Esophagus squamous epithelium (tissue), 5 donors: ENCODE results near the gene HS2ST1. TPM values are rescaled to one million over a fixed set of nuclear protein-coding genes. Genes with fewer than 3 reads are reported as not detected.

Experiments used
- DNase-seq: peaks from one replicate; lab custom pipeline; 2025; lab: John Stamatoyannopoulos, UW
- H3K27ac ChIP-seq, 4 donors: fragments of 200-600 bp; sonication (generic); one replicate each; pipeline ENCODE4 v1.5.1; 2016 to 2019; ENCODE audit warnings: mild to moderate bottlenecking in 1 of 4
- H3K27me3 ChIP-seq, 4 donors: fragments of 200-600 bp; sonication (generic); 1 replicate in 3 of 4; 2 replicates in 1 of 4; pipeline versions ENCODE4 v1.5.1 to v1.6.0; 2017 to 2021; ENCODE audit warnings: antibody characterized with exemption in 1 of 4
- H3K36me3 ChIP-seq, 3 donors: fragments of 200-600 bp; sonication (generic); one replicate each; pipeline ENCODE4 v1.5.1; 2016 to 2019
- H3K4me1 ChIP-seq, 3 donors: fragments of 200-600 bp; sonication (generic); one replicate each; pipeline ENCODE4 v1.5.1; 2017 to 2019
- H3K4me3 ChIP-seq, 4 donors: fragments of 200-600 bp; sonication (generic); 1 replicate in 3 of 4; 2 replicates in 1 of 4; pipeline ENCODE4 v1.5.1; 2016 to 2019; ENCODE audit warnings: mild to moderate bottlenecking in 2 of 4, moderate library complexity in 1 of 4
- H3K9me3 ChIP-seq, 3 donors: fragments of 200-600 bp; sonication (generic); one replicate each; pipeline ENCODE4 v1.5.1; 2016 to 2019
- POLR2A ChIP-seq, 4 donors: fragments of 450-650 bp; IDR thresholded peaks; one replicate each; pipeline ENCODE4 v1.6.1; 2017; ENCODE audit warnings: antibody characterized with exemption in 4 of 4, mild to moderate bottlenecking in 4 of 4, moderate library complexity in 3 of 4
- WGBS, 2 donors: methylation state at CpG; one replicate each; pipeline ENCODE4 v1.1.5; 2018; 5-methylcytosine and 5-hydroxymethylcytosine counted together
- intact Hi-C: fragments of 100-400 bp; cut with DNase I; formaldehyde crosslinking; loops from one replicate; pipeline ENCODE4 v1.15.0; 2022
- total RNA-seq, 4 donors: library from RNA; depleted of rRNA; stranded (reverse); fragments of >200 nt; gene quantifications; one replicate each; pipeline ENCODE4 v1.1.0, GENCODE V29; 2016
- TF ChIP-seq, protein P1 (sequence below), 6 experiments: fragments of 450-650 bp in 4 of 6; fragments of 200-600 bp in 2 of 6; sonication (generic) in 2 of 6; IDR thresholded peaks; one replicate each; pipeline ENCODE4 v1.5.1; 2016 to 2019; ENCODE audit warnings: antibody characterized with exemption in 6 of 6, mild to moderate bottlenecking in 4 of 6, moderate library complexity in 4 of 6
- donor health status: DM: yes; HTN: yes; CAD: no.

Gene HS2ST1
- total RNA-seq, 4 donors from 2014 or later: 5.3 to 10.5 (median 9.1) TPM

DNA sequence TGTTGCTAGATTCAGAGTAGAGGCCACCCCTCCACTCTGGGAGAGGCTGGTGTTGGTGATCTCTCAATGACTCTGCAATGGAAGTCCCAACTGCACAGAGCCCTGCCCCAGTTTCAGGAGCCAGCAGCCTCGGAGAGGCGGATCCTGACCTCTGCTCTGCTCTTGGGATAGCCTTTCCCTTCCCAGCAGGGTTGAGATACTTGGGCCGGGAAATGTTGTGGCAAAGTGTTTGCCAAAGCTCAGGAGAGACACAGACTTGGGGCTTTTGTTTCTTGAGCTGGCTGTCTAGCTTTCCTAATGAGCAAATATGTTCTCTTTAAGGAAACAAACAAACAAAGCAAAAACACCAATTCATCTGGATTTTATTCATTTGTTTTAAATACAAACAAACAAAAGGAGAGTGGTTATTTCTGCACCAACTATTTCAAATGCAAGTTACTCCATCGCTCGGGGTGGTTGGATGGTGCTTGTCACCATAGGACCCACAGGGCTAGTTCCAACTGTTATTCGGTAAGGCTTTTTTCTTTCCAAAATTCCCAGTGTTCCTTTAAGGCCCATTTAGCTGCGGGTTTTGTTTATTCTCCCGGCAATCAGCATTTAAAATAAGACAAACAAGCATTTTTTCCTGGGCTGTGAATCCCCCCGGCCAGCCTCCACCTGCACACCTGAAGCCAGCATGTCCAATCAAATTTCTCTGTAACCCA lies 220.3 kb downstream of the HS2ST1 start:
- DNase-seq: no peak
- TF ChIP-seq POLR2A (IDR thresholded peaks at IDR 0.05): no peak
- TF ChIP-seq, protein P1, sequence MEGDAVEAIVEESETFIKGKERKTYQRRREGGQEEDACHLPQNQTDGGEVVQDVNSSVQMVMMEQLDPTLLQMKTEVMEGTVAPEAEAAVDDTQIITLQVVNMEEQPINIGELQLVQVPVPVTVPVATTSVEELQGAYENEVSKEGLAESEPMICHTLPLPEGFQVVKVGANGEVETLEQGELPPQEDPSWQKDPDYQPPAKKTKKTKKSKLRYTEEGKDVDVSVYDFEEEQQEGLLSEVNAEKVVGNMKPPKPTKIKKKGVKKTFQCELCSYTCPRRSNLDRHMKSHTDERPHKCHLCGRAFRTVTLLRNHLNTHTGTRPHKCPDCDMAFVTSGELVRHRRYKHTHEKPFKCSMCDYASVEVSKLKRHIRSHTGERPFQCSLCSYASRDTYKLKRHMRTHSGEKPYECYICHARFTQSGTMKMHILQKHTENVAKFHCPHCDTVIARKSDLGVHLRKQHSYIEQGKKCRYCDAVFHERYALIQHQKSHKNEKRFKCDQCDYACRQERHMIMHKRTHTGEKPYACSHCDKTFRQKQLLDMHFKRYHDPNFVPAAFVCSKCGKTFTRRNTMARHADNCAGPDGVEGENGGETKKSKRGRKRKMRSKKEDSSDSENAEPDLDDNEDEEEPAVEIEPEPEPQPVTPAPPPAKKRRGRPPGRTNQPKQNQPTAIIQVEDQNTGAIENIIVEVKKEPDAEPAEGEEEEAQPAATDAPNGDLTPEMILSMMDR (IDR thresholded peaks at IDR 0.05): no peak
- H3K9me3 ChIP-seq: no peaks in the 10 kb centered on the region
- peaks cover 0 to 44% (median 7%) of the 10 kb centered on the region in 3 donors for H3K4me1 ChIP-seq
- WGBS, 2 donors: 56 to 64% methylated on average over 7 to 8 of the region's 9 CpGs
- no peak overlapping the region for H3K4me3 ChIP-seq
- intact Hi-C loops: loop anchor here (10.0 kb wide), 1 partner anchor 150 kb away; no protein-coding TSS in a partner anchor
- no peaks in the 10 kb centered on the region for H3K36me3 ChIP-seq
- peak overlapping the region in 2 of 4 donors; percentile 35 to 40 for H3K27ac ChIP-seq
- peaks cover 0 to 7% (median 0%) of the 10 kb centered on the region in 4 donors for H3K27me3 ChIP-seq

DNA sequence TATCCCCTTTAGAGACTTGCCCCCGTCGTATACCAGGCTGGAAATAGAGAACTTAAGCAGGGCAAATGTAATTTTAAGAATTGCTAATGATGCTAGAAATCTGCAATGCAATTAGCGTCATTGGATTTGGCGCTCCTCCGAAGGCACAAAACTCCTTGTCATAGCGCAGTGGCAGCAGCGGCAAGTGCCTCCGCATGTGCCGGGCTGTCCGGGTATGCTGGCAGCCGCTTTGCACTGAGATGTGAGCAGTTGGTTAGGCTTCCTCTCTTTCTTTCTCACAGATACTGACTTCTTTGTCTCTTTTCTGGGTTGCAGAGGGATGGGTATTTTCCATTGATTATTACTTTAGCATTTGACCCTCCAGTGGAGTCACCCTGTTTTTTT lies 220.9 kb downstream of the HS2ST1 start:
- Histone ChIP-seq H3K27me3 (peaks cover 0 to 7% (median 0%) of the 10 kb centered on the region in 4 donors), H3K4me3 (no peak overlapping the region), H3K9me3 (no peaks in the 10 kb centered on the region), H3K4me1 (peaks cover 0 to 39% (median 7%) of the 10 kb centered on the region in 3 donors), H3K36me3 (no peaks in the 10 kb centered on the region), H3K27ac (peak overlapping the region in 2 of 4 donors; percentile 35 to 40)
- 92 to 95% methylated on average over 11 of the region's 11 CpGs for WGBS, 2 donors
- DNase-seq: no peak
- intact Hi-C loops: loop anchor here (10.0 kb wide), 1 partner anchor 149 kb away; no protein-coding TSS in a partner anchor
- no peak for TF ChIP-seq POLR2A (IDR thresholded peaks at IDR 0.05)
- TF ChIP-seq, protein P1 (IDR thresholded peaks at IDR 0.05): no peak

DNA sequence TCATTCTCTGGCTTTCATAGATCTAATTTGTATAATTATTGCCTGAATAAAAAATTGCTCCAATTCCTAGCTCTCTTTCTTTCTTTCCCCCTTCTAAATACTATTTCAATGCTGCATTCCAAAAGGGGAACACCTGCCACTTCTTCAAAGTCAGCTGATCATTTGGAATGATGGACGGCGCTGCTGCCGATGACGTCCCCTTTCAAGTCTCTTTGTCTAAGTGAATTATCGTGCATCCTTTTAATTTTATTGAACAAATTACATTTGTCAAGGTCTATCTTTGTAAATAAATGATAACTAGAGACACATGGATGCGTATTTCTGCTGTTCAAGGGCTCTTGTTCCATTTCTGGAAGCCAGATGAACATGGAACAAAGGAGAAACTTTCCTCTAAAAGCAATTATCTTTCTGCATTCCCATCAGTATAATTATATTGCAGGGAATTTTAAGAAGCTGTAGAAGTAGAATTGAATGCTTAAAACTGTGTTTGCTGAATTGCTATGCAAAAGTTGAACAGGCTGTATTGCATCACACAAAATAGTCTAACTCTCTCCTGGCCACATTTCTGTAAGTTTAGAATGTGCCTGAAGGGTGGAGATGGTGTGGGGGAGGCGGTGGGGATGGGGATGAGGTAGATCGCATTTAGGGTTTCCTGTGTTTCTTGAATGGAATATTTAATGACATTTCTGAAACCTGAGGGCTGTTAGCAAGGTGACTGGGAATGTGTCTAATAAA lies 222.3 kb downstream of the HS2ST1 start:
- Histone ChIP-seq H3K27me3 (peaks cover 0 to 7% (median 0%) of the 10 kb centered on the region in 4 donors), H3K4me3 (no peak overlapping the region), H3K27ac (no peak overlapping the region), H3K4me1 (peaks cover 0 to 32% (median 7%) of the 10 kb centered on the region in 3 donors), H3K9me3 (no peaks in the 10 kb centered on the region), H3K36me3 (no peaks in the 10 kb centered on the region)
- TF ChIP-seq POLR2A (IDR thresholded peaks at IDR 0.05): no peak
- TF ChIP-seq, protein P1 (IDR thresholded peaks at IDR 0.05): no peak
- intact Hi-C loops: loop anchor here (10.0 kb wide), 1 partner anchor 148 kb away; no protein-coding TSS in a partner anchor
- DNase-seq: no peak
- WGBS, 2 donors: 80 to 83% methylated on average over 8 of the region's 8 CpGs

DNA sequence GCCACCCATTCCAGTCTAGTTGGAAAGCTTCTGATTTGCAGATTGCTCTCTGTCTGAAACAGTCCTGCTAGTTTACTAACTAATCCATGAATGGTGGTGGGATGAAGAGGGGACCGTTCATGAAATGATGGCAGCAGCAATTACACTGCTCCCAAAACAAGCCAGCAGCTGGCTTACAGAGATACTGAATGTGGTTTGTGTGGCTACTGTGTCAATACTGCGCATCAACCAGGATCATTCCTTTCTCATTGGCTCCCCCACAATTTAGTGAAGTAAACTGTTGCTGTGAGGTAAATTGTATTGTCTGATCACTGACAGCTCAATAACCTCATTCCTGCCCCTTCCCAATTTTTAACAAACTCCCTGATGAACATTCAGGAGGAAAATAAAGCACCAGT lies 222.9 kb downstream of the HS2ST1 start:
- Histone ChIP-seq H3K4me3 (no peak overlapping the region), H3K27me3 (peaks cover 0 to 4% (median 0%) of the 10 kb centered on the region in 4 donors), H3K36me3 (no peaks in the 10 kb centered on the region), H3K27ac (no peak overlapping the region), H3K9me3 (no peaks in the 10 kb centered on the region), H3K4me1 (peaks cover 0 to 30% (median 3%) of the 10 kb centered on the region in 3 donors)
- no peak for DNase-seq
- intact Hi-C loops: loop anchor here (10.0 kb wide), 1 partner anchor 147 kb away; no protein-coding TSS in a partner anchor
- no peak for TF ChIP-seq POLR2A (IDR thresholded peaks at IDR 0.05)
- TF ChIP-seq, protein P1 (IDR thresholded peaks at IDR 0.05): no peak
- WGBS, 2 donors: 78 to 83% methylated on average over 2 of the region's 2 CpGs
